GM12878 (cell line): ENCODE results near the gene MAPRE2. TPM values are rescaled to one million over a fixed set of nuclear protein-coding genes. Genes with fewer than 3 reads are reported as not detected.

Experiments
- ATAC-seq: fragments of 200-7000 bp; cut with Tn5 transposase; 3 replicates; pipeline ENCODE4 v1.9.1; 2020; ENCODE audit warnings: mild to moderate bottlenecking, moderate library complexity
- BruUV-seq: library from RNA; stranded (reverse); fragments of 400-500 nt; replicated peaks from 2 replicates; lab custom pipeline; 2021; lab: Mats Ljungman, UMichigan
- CTCF ChIA-PET: fragments of 300-600 bp; sonication (Branson Sonifier 250); formaldehyde crosslinking; extraction: SDS; loops from one replicate; lab custom pipeline; 2021; ENCODE audit warnings: inconsistent platforms; lab: Yijun Ruan, JAX
- POLR2A ChIA-PET: fragments of 350-600 bp; formaldehyde crosslinking; extraction: SDS; loops from one replicate; lab custom pipeline; 2021; ENCODE audit warnings: inconsistent platforms; lab: Charles Lee
- RAD21 ChIA-PET: fragments of 300-600 bp; sonication (Branson Sonifier 250); formaldehyde crosslinking; loops from one replicate; lab custom pipeline; 2023; ENCODE audit warnings: antibody characterized with exemption; ENCODE audit not compliant: unreplicated experiment; lab: Charles Lee
- SMC1A ChIA-PET: fragments of 300-600 bp; sonication (Branson Sonifier 250); formaldehyde crosslinking; loops from one replicate; lab custom pipeline; 2023; ENCODE audit not compliant: unreplicated experiment, uncharacterized antibody; lab: Charles Lee
- DNase-seq: peaks from one replicate; pipeline ENCODE4 v3.0.0-alpha.2; 2011; ENCODE audit warnings: low read depth, low spot score
- FAIRE-seq: peaks from 3 replicates; lab custom pipeline; 2011; peaks lifted over from hg19 to GRCh38; lab: Jason Lieb, UNC
- H2AFZ ChIP-seq: 2 replicates; pipeline ENCODE4 v1.6.0; 2011; ENCODE audit warnings: low read depth, low read length, control low read depth; ENCODE audit not compliant: control insufficient read depth
- H3K27ac ChIP-seq: 2 replicates; pipeline ENCODE4 v1.5.1; 2011; ENCODE audit warnings: control low read depth; ENCODE audit not compliant: control insufficient read depth, insufficient read depth
- H3K27me3 ChIP-seq, 2 experiments: replicated peaks in 1 of 2; 2 replicates each; pipeline versions ENCODE4 v1.6.0 to v1.6.1; 2011; ENCODE audit warnings: low read length in 1 of 2; ENCODE audit not compliant: control insufficient read depth in 2 of 2, insufficient read depth in 2 of 2
- H3K36me3 ChIP-seq, 2 experiments: 2 replicates each; pipeline ENCODE4 v1.5.1; 2011; ENCODE audit warnings: low read length in 1 of 2; ENCODE audit not compliant: control insufficient read depth in 2 of 2, insufficient read depth in 2 of 2
- H3K4me1 ChIP-seq: 2 replicates; pipeline ENCODE4 v1.6.1; 2011; ENCODE audit warnings: mild to moderate bottlenecking, low read length, moderate library complexity, mixed read lengths; ENCODE audit not compliant: control insufficient read depth, insufficient read depth
- H3K4me2 ChIP-seq: 2 replicates; pipeline ENCODE4 v1.6.0; 2011; ENCODE audit warnings: control low read depth; ENCODE audit not compliant: control insufficient read depth, insufficient read depth
- H3K4me3 ChIP-seq: fragments of 200-600 bp; sonication (generic); 2 replicates; pipeline ENCODE4 v1.5.1; 2016
- H3K79me2 ChIP-seq: 2 replicates; pipeline ENCODE4 v1.6.0; 2011; ENCODE audit warnings: low read length; ENCODE audit not compliant: control insufficient read depth, insufficient read depth
- H3K9ac ChIP-seq: 2 replicates; pipeline ENCODE4 v1.8.0; 2011; ENCODE audit warnings: low read length, control low read depth, mixed read lengths; ENCODE audit not compliant: control insufficient read depth, insufficient read depth
- H3K9me3 ChIP-seq: replicated peaks from 3 replicates; pipeline ENCODE4 v1.5.1; 2011; ENCODE audit warnings: mild to moderate bottlenecking, low read length; ENCODE audit not compliant: control insufficient read depth, insufficient read depth
- H4K20me1 ChIP-seq: 2 replicates; pipeline ENCODE4 v1.6.0; 2011; ENCODE audit not compliant: control insufficient read depth, insufficient read depth
- CBFB ChIP-seq: IDR thresholded peaks from 2 replicates; pipeline ENCODE4 v1.6.1; 2016; ENCODE audit warnings: antibody characterized with exemption, low read depth
- JUND ChIP-seq: IDR thresholded peaks from 2 replicates; pipeline ENCODE4 v1.6.1; 2012; ENCODE audit warnings: low read depth, mild to moderate bottlenecking, low read length, improper control_type of control experiment, moderate library complexity
- MEF2A ChIP-seq: IDR thresholded peaks from 2 replicates; pipeline ENCODE4 v1.6.1; 2011; ENCODE audit warnings: low read depth, mild to moderate bottlenecking, low read length, moderate library complexity; ENCODE audit not compliant: insufficient read depth
- MYB ChIP-seq: fragments of 150-350 bp; IDR thresholded peaks from 2 replicates; pipeline ENCODE4 v1.6.1; 2014; ENCODE audit warnings: mild to moderate bottlenecking, low read depth, low read length, borderline replicate concordance
- PAX8 ChIP-seq: fragments of 450-650 bp; IDR thresholded peaks from 2 replicates; pipeline ENCODE4 v1.6.1; 2017; ENCODE audit warnings: mild to moderate bottlenecking, moderate library complexity
- POLR2AphosphoS2 ChIP-seq: IDR thresholded peaks from 2 replicates; pipeline ENCODE4 v1.6.1; 2011; ENCODE audit warnings: low read depth, mild to moderate bottlenecking, low read length, improper control_type of control experiment, moderate library complexity
- POLR2AphosphoS5 ChIP-seq: IDR thresholded peaks from 2 replicates; pipeline ENCODE4 v1.6.1; 2011; ENCODE audit warnings: mild to moderate bottlenecking, low read length, inconsistent platforms
- POU2F2 ChIP-seq: IDR thresholded peaks from 3 replicates; pipeline ENCODE4 v1.6.1; 2011; ENCODE audit warnings: low read depth, mild to moderate bottlenecking, low read length, borderline replicate concordance
- SMAD1 ChIP-seq: fragments of 450-650 bp; IDR thresholded peaks from 2 replicates; pipeline ENCODE4 v1.6.1; 2018; ENCODE audit warnings: mild to moderate bottlenecking, low read depth; ENCODE audit not compliant: partially characterized antibody
- TCF3 ChIP-seq: IDR thresholded peaks from 2 replicates; pipeline ENCODE4 v1.6.1; 2012; ENCODE audit warnings: low read depth, mild to moderate bottlenecking, low read length, borderline replicate concordance; ENCODE audit not compliant: insufficient read depth
- YBX1 ChIP-seq: fragments of 450-650 bp; IDR thresholded peaks from 2 replicates; pipeline ENCODE4 v1.6.1; 2016; ENCODE audit warnings: antibody characterized with exemption
- ZNF217 ChIP-seq: fragments of 450-650 bp; IDR thresholded peaks from 2 replicates; pipeline ENCODE4 v1.6.1; 2017; ENCODE audit warnings: antibody characterized with exemption, mild to moderate bottlenecking
- ZNF274 ChIP-seq: IDR thresholded peaks from one replicate; pipeline ENCODE4 v1.8.0; 2011; ENCODE audit not compliant: insufficient read length, insufficient read depth
- WGBS: methylation state at CpG from one replicate; pipeline ENCODE4 v1.1.6; 2016; ENCODE audit warnings: low lambda C conversion rate; ENCODE audit not compliant: insufficient replicate concordance, insufficient coverage; ENCODE audit errors: missing lambda C conversion rate; 5-methylcytosine and 5-hydroxymethylcytosine counted together
- in situ Hi-C: fragments of 300-500 bp; cut with MboI; formaldehyde crosslinking; loops from 9 replicates; pipeline ENCODE4 v1.14.3; 2018; ENCODE audit warnings: mixed read lengths
- intact Hi-C: fragments of 100-400 bp; cut with micrococcal nuclease; formaldehyde crosslinking; loops from one replicate; pipeline ENCODE4 v1.14.2; 2022; ENCODE audit not compliant: unreplicated experiment
- polyA plus RNA-seq, 11 experiments: library from polyadenylated mRNA; depleted of rRNA in 4 of 11; unstranded in 6 of 11; stranded (reverse) in 5 of 11; fragments of >200 nt; fragmentation: Nextera tagmentation in 4 of 11; fragmentation: Illumina TruSeq in 1 of 11; extraction: Ambion mirVana in 4 of 11; extraction: Trizol in 1 of 11; gene quantifications; 1 replicate in 1 of 11; 2 replicates in 10 of 11; pipeline versions ENCODE4 v1.2.1 to v1.2.3, GENCODE V29; 2011 to 2016; ENCODE audit warnings: inconsistent platforms in 2 of 11, missing spikeins in 2 of 11, low read depth in 1 of 11
- total RNA-seq, 4 experiments: library from RNA; depleted of rRNA in 3 of 4; stranded (reverse); fragments of >200 nt in 3 of 4; fragmentation: Illumina TruSeq in 1 of 4; extraction: Trizol in 1 of 4; gene quantifications; 2 replicates each; pipeline versions ENCODE4 v1.2.1 to v1.2.3, GENCODE V29; 2013 to 2021
- TF ChIP-seq, protein P1 (sequence below): fragments of 450-650 bp; IDR thresholded peaks from 2 replicates; pipeline ENCODE4 v1.6.1; 2017; ENCODE audit warnings: low read depth, mild to moderate bottlenecking, moderate library complexity

Gene MAPRE2
- total and polyA plus RNA-seq, 10 of the 15 experiments (the other 5 are each of a cell fraction or from before 2014, with no cell fraction given), result 11.0 to 50.6 (median 24.0) TPM

GRCh38 chr18:35083174-35083712, 42.0 kb downstream of the MAPRE2 start:
- Histone ChIP-seq H3K9me3 (no peaks in the 10 kb centered on the region), H3K4me3 (no peak overlapping the region), H3K79me2 (no peaks in the 10 kb centered on the region), H3K36me3 (no peaks in the 10 kb centered on the region; a peak in 2 of 4 replicates), H3K4me2 (no peak overlapping the region), H2AFZ (no peak overlapping the region), H3K9ac (no peak overlapping the region), H4K20me1 (no peaks in the 10 kb centered on the region; the same call in 1 of the 2 replicates)
- in situ Hi-C loops (no loop called here), intact Hi-C loops (no loop called here)
- DNase-seq (no peak), ATAC-seq (no peak), FAIRE-seq (no peak)
- 97% methylated on average over 3 of the region's 3 CpGs for WGBS
- BruUV-seq, result no TSS peak
- ChIA-PET RAD21 (no interaction called here), SMC1A (interaction anchor here (0.7 to 1.3 kb wide), 3 partner anchors 8 to 20 kb away, joined by 3 to 6 read pairs (median 3); no protein-coding TSS in a partner anchor)
- TF ChIP-seq YBX1, result no peak
- TF ChIP-seq, all 136 proteins: peak for 0
- POLR2A ChIA-PET, result no interaction called here
- Histone ChIP-seq H3K27ac (no peak overlapping the region), H3K27me3 (no peaks in the 10 kb centered on the region), H3K4me1 (no peaks in the 10 kb centered on the region)
- CTCF ChIA-PET, result interaction anchor here (4.6 kb wide), 1 partner anchor 10 kb away, joined by 21 read pairs; no protein-coding TSS in a partner anchor

DNA sequence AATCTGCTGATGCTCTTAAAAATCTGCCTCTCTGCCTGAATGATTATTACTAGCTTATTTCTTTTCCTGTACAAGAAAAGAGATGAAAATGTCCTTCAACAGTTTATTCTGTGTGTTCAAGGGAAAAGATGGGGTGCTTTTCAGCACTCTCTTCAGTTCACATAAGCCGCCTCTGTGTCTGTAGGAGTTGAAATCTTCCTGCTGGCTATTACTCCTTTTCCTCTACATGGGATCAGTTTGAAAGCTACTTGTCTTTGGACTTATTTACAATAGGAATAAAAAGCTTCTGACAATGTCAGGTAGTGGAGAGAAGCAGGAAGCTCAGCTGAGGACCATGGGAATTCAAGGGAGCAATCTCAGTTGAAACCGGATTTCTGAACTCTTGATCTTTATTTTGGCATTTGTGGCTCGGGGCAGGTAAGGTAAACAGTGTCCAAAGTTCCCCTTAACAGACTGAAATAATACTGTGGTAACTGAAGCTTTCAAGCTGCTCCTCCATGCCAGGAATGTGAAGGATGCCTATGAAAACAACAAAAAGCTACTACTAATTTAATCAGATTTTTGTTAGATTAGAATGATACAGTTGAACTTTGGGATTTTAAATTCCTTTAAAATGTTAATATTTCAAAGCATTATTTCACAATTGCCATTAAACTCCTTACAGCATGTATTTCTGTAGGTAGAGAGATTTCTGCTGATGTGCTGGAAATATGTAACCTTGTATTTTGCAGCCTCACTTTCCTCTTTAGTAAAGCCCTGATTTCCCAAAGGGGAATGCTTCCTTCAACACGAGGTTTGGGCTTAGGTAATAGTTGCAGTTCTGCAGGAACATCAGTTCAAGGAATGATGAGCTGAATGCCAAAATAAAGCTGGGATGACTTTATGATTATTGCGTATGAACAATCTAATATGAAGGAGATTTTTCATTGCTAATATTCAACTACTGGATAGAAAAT, 43.6 kb downstream of the MAPRE2 start:
- no TSS peak for BruUV-seq
- no peak overlapping the region for H3K4me3 ChIP-seq
- DNase-seq (no peak), ATAC-seq (no peak), FAIRE-seq (no peak)
- 78% methylated on average over 5 of the region's 5 CpGs for WGBS
- ChIA-PET SMC1A (interaction anchor here (0.9 to 2.3 kb wide), 9 partner anchors 9 to 59 kb away, joined by 3 to 7 read pairs (median 4); no protein-coding TSS in a partner anchor), RAD21 (interaction anchor here (0.7 kb wide), 1 partner anchor 10 kb away, joined by 3 read pairs; no protein-coding TSS in a partner anchor), POLR2A (no interaction called here), CTCF (interaction anchor here (0.7 to 4.6 kb wide), 6 partner anchors 9 to 59 kb away, joined by 3 to 21 read pairs (median 3); no protein-coding TSS in a partner anchor)
- in situ Hi-C loops, result no loop called here
- no peak overlapping the region for H3K9ac ChIP-seq
- no peak overlapping the region for H3K4me2 ChIP-seq
- no peak overlapping the region for H3K27ac ChIP-seq
- no peaks in the 10 kb centered on the region for H3K4me1 ChIP-seq
- no peaks in the 10 kb centered on the region for H3K9me3 ChIP-seq
- intact Hi-C loops, result no loop called here
- H3K36me3 ChIP-seq, result no peaks in the 10 kb centered on the region; a peak in 1 of 4 replicates
- H3K79me2 ChIP-seq, result no peaks in the 10 kb centered on the region
- H4K20me1 ChIP-seq, result no peaks in the 10 kb centered on the region; the same call in 1 of the 2 replicates
- H2AFZ ChIP-seq, result no peak overlapping the region
- no peaks in the 10 kb centered on the region for H3K27me3 ChIP-seq
- TF ChIP-seq JUND (no peak), MYB (no peak), SMAD1 (no peak), CBFB (no peak), ZNF217 (no peak), POLR2AphosphoS5 (no peak), PAX8 (no peak), MEF2A (no peak), TCF3 (no peak), ZNF274 (no peak), POLR2AphosphoS2 (no peak), POU2F2 (no peak)
- TF ChIP-seq, protein P1, sequence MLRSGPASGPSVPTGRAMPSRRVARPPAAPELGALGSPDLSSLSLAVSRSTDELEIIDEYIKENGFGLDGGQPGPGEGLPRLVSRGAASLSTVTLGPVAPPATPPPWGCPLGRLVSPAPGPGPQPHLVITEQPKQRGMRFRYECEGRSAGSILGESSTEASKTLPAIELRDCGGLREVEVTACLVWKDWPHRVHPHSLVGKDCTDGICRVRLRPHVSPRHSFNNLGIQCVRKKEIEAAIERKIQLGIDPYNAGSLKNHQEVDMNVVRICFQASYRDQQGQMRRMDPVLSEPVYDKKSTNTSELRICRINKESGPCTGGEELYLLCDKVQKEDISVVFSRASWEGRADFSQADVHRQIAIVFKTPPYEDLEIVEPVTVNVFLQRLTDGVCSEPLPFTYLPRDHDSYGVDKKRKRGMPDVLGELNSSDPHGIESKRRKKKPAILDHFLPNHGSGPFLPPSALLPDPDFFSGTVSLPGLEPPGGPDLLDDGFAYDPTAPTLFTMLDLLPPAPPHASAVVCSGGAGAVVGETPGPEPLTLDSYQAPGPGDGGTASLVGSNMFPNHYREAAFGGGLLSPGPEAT, result no peak
